ENCODE measurements around the gene HSD17B14.
"Not testable (repeated sequence)": the region's sequence is repeated elsewhere in the genome, so short reads cannot be mapped to it uniquely, and the experiment has no call there.

HSD17B14 gene

GRCh38 chr19:48867123-48867745, 30.9 kb upstream of the HSD17B14 start:
- no peak for DNase-seq

GRCh38 chr19:48866692-48867091, 30.4 kb upstream of the HSD17B14 start:
- no peak for DNase-seq

GRCh38 chr19:48862827-48863226, 26.5 kb upstream of the HSD17B14 start:
- no peak for DNase-seq

- no peak for DNase-seq
Measured at GRCh38 chr19:48861313-48861712, 25.0 kb upstream of the HSD17B14 start.

GRCh38 chr19:48859711-48860572, 23.7 kb upstream of the HSD17B14 start:
- peak; percentile 60 to 68 for DNase-seq

GRCh38 chr19:48858984-48859710, 22.9 kb upstream of the HSD17B14 start:
- peak; percentile 33 to 54 for DNase-seq

GRCh38 chr19:48856921-48857320, 20.6 kb upstream of the HSD17B14 start:
- no peak for DNase-seq

GRCh38 chr19:48854103-48854502, 17.8 kb upstream of the HSD17B14 start:
- DNase-seq = no peak

GRCh38 chr19:48853483-48853882, 17.2 kb upstream of the HSD17B14 start:
- DNase-seq = no peak

- no peak for DNase-seq
Measured at GRCh38 chr19:48852292-48852691, 16.0 kb upstream of the HSD17B14 start.

GRCh38 chr19:48846659-48847058, 10.4 kb upstream of the HSD17B14 start:
- not testable (repeated sequence) for DNase-seq

GRCh38 chr19:48845384-48845783, 9.1 kb upstream of the HSD17B14 start:
- DNase-seq = no peak

GRCh38 chr19:48844472-48844871, 8.2 kb upstream of the HSD17B14 start:
- peak in 1 of 2 donors; percentile 5 for DNase-seq

GRCh38 chr19:48842789-48843162, 6.5 kb upstream of the HSD17B14 start:
- DNase-seq = peak; percentile 63 to 68

GRCh38 chr19:48841571-48841970, 5.3 kb upstream of the HSD17B14 start:
- no peak for DNase-seq

GRCh38 chr19:48841047-48841446, 4.8 kb upstream of the HSD17B14 start:
- DNase-seq = no peak

GRCh38 chr19:48837687-48838086, 1.4 kb upstream of the HSD17B14 start:
- DNase-seq = no peak

GRCh38 chr19:48837051-48837524, 797 bp upstream of the HSD17B14 start:
- peak; percentile 65 to 82 for DNase-seq

- peak; percentile 95 to 96 for DNase-seq
Measured at GRCh38 chr19:48835734-48836088, 580 bp downstream of the HSD17B14 start.

- peak; percentile 15 to 20 for DNase-seq
Measured at GRCh38 chr19:48833977-48834376, 2.3 kb downstream of the HSD17B14 start.

- DNase-seq = no peak
Measured at GRCh38 chr19:48833049-48833448, 3.2 kb downstream of the HSD17B14 start.

GRCh38 chr19:48830965-48831364, 5.3 kb downstream of the HSD17B14 start:
- DNase-seq = no peak

GRCh38 chr19:48830088-48830487, 6.2 kb downstream of the HSD17B14 start:
- DNase-seq = no peak

Measured in inflammatory macrophage (primary cell).